Upper lobe of left lung (tissue), 6 donors: Measurements from ENCODE around the gene AK1. TPM values are rescaled to one million over a fixed set of nuclear protein-coding genes. Genes with fewer than 3 reads are reported as not detected.
A peak's percentile ranks its signal among the peaks of the same experiment; 100 is the strongest.

Experiments used
- ATAC-seq, 2 donors: fragments of 200-7000 bp; cut with Tn5 transposase; one replicate each; pipeline ENCODE4 v1.9.1; 2022; ENCODE audit warnings: mild to moderate bottlenecking in 2 of 2, moderate library complexity in 2 of 2; ENCODE audit not compliant: low FRiP score in 2 of 2
- DNase-seq, 2 donors: peaks; one replicate each; pipeline ENCODE4 v3.0.0-alpha.2; 2019 to 2020
- H3K27ac ChIP-seq, 4 donors: fragments of 200-600 bp; sonication (generic); one replicate each; pipeline ENCODE4 v1.5.1; 2016 to 2019
- H3K27me3 ChIP-seq, 4 donors: fragments of 200-600 bp; sonication (generic); one replicate each; pipeline ENCODE4 v1.5.1; 2017 to 2019
- H3K36me3 ChIP-seq, 4 donors: fragments of 200-600 bp; sonication (generic); one replicate each; pipeline ENCODE4 v1.5.1; 2016 to 2019
- H3K4me1 ChIP-seq, 4 donors: fragments of 200-600 bp; sonication (generic); one replicate each; pipeline ENCODE4 v1.5.1; 2018 to 2019
- H3K4me3 ChIP-seq, 4 donors: fragments of 200-600 bp; sonication (generic); one replicate each; pipeline ENCODE4 v1.5.1; 2017 to 2019; ENCODE audit warnings: mild to moderate bottlenecking in 2 of 4, moderate library complexity in 1 of 4
- H3K9me3 ChIP-seq, 4 donors: fragments of 200-600 bp; sonication (generic); one replicate each; pipeline ENCODE4 v1.5.1; 2018 to 2019
- EP300 ChIP-seq, 4 donors: sonication (generic); formaldehyde crosslinking; IDR thresholded peaks; one replicate each; pipeline ENCODE4 v1.5.1; 2017; ENCODE audit warnings: antibody characterized with exemption in 4 of 4, control low read depth in 2 of 4
- POLR2A ChIP-seq, 4 donors: fragments of 450-650 bp; IDR thresholded peaks; one replicate each; pipeline ENCODE4 v1.5.1; 2016 to 2017; ENCODE audit warnings: antibody characterized with exemption in 4 of 4, mild to moderate bottlenecking in 2 of 4
- POLR2AphosphoS5 ChIP-seq, 2 donors: sonication (generic); formaldehyde crosslinking; IDR thresholded peaks; one replicate each; pipeline ENCODE4 v1.5.1; 2017; ENCODE audit warnings: antibody characterized with exemption in 2 of 2
- WGBS, 2 donors: methylation state at CpG; one replicate each; pipeline ENCODE4 v1.1.5; 2017 to 2018; 5-methylcytosine and 5-hydroxymethylcytosine counted together
- total RNA-seq, 6 donors: library from RNA; depleted of rRNA in 4 of 6; stranded (reverse); fragments of >200 nt in 4 of 6; gene quantifications; one replicate each; pipeline versions ENCODE4 v1.1.0 to v1.2.1, GENCODE V29; 2016 to 2021
- TF ChIP-seq, protein P1 (sequence below), 6 experiments: fragments of 450-650 bp in 4 of 6; fragments of 200-600 bp in 2 of 6; sonication (generic) in 2 of 6; IDR thresholded peaks; one replicate each; pipeline ENCODE4 v1.5.1; 2016 to 2019; ENCODE audit warnings: antibody characterized with exemption in 6 of 6
- donor health status: DM: no; HTN: no; CAD: no; lungs with moderate emphysema.
- donor health status: DM: no; HTN: yes; CAD: no; lungs with severe emphysema.

The AK1 gene
- total RNA-seq, 6 donors from 2014 or later: 106 to 239 (median 161) TPM

DNA sequence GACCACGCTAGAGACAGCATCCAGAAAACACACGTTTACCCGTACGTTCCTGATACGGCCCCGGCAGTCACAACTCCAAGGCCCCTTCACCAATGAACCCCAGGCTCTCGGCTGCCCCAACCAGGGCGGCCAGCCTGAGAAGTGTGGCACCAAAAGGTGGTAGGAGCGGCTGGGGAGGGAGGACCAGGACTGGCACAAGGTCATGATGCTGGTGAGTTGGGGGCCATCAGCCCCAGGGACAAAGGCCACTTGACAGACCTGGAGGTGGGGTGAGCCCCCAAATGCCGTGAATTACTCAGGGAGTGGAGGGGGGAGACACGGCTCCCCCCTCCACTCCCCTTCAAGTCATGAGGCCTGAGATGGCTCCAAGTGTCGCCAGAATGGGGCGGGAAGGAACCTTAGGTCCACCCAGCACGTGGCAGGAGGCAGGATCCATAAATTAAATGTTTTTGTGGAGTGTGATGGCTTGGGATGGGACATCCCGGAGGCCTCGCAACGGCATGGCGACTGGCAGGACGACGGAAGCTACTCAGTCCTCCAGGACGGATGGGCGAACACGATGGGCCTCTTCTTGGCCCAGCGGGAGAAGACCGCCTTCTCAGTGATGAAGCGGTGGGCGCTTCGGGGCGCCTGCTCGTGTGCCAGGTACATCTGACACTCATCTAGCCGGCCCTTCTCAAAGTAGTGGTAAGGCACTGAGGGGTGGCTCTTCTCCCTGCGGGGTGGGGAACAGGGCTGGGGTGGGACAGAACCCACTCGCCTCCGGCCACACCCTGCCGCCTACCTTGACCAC, 30.6 kb upstream of the AK1 start:
- Histone ChIP-seq H3K27ac (peak overlapping the region in 2 of 4 donors; percentile 89 to 94), H3K9me3 (no peaks in the 10 kb centered on the region), H3K4me1 (peaks cover 62 to 74% (median 69%) of the 10 kb centered on the region in 4 donors), H3K27me3 (no peaks in the 10 kb centered on the region), H3K36me3 (peaks cover 6 to 41% (median 25%) of the 10 kb centered on the region in 4 donors), H3K4me3 (no peak overlapping the region)
- TF ChIP-seq POLR2AphosphoS5 (IDR thresholded peaks at IDR 0.05): no peak
- TF ChIP-seq POLR2A (IDR thresholded peaks at IDR 0.05): no peak
- no peak for TF ChIP-seq EP300 (IDR thresholded peaks at IDR 0.05)
- TF ChIP-seq, protein P1, sequence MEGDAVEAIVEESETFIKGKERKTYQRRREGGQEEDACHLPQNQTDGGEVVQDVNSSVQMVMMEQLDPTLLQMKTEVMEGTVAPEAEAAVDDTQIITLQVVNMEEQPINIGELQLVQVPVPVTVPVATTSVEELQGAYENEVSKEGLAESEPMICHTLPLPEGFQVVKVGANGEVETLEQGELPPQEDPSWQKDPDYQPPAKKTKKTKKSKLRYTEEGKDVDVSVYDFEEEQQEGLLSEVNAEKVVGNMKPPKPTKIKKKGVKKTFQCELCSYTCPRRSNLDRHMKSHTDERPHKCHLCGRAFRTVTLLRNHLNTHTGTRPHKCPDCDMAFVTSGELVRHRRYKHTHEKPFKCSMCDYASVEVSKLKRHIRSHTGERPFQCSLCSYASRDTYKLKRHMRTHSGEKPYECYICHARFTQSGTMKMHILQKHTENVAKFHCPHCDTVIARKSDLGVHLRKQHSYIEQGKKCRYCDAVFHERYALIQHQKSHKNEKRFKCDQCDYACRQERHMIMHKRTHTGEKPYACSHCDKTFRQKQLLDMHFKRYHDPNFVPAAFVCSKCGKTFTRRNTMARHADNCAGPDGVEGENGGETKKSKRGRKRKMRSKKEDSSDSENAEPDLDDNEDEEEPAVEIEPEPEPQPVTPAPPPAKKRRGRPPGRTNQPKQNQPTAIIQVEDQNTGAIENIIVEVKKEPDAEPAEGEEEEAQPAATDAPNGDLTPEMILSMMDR (IDR thresholded peaks at IDR 0.05): no peak
- WGBS, 2 donors: 80 to 87% methylated on average over 19 to 26 of the region's 35 CpGs
- no peak for ATAC-seq
- peak in 1 of 2 donors; percentile 67 for DNase-seq

DNA sequence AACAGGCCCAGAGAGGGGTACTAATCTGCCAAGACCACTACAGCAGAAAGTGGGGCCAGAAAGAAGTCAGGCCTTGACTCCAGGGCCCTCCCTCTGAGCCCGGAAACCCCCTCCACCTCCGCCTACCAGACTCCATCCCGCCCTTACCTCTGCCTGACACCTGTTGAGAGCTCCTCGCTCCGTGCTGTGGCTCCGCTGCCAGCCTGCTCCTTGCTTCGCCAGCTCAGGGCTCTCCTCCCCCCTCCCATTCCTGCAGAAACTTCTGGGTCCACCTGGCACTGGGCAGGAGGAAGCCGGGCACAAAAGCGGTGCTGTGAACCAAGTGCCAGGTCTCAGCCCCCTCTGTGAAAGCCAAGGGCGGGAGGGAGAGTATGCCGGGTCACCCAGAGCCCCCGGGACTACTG, 28.3 kb upstream of the AK1 start:
- Histone ChIP-seq H3K27me3 (no peaks in the 10 kb centered on the region), H3K36me3 (peaks cover 0 to 23% (median 14%) of the 10 kb centered on the region in 4 donors), H3K9me3 (no peaks in the 10 kb centered on the region), H3K27ac (peak overlapping the region; percentile 86 to 94 (median 88)), H3K4me3 (peak overlapping the region in 2 of 4 donors; percentile 23 to 31), H3K4me1 (peaks cover 71 to 77% (median 74%) of the 10 kb centered on the region in 4 donors)
- 49 to 60% methylated on average over 12 of the region's 12 CpGs for WGBS, 2 donors
- ATAC-seq: no peak
- peak in 1 of 2 donors; percentile 68 for DNase-seq
- TF ChIP-seq, protein P1 (IDR thresholded peaks at IDR 0.05): no peak
- TF ChIP-seq POLR2AphosphoS5 (IDR thresholded peaks at IDR 0.05) (peak in 1 of 2 donors; percentile 8), EP300 (IDR thresholded peaks at IDR 0.05) (no peak), POLR2A (IDR thresholded peaks at IDR 0.05) (peak in 1 of 4 donors; percentile 1)

DNA sequence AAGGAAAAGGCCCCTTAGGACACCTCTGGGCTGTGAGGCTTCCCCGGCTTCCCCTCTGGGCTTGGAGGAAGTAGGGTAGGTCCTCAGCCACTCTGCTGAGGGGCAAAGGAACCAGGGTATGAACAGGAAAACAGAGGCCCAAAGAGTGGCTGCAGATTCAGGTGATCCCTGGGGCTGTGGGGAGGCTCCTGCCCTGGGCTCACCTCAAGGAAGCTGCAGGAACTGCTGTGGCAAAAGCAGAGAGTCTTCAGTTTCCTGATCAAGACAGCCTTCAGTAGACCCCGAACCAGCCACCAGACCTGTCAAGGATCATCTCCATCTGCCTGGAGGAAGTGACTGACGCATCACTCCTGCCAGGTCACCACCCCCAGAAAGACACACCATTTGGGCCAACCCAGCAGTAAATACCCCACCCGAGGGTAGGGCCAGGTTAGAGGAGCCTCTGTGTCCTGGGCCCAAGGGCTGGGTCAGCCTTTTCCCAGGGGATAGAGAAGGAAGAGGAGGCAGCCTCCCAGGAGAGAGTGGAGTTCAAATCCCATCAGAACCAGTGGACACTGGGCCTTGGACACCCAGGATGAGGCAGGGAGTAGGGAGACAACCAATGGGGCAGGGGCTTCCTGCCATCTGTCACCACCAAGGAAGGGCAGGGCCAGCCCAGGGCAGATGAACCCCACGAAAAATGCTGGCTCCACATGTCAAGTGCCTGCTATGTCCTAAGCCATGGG, 27.7 kb upstream of the AK1 start:
- DNase-seq (peak in 1 of 2 donors; percentile 30), ATAC-seq (peak; percentile 1 to 20)
- Histone ChIP-seq H3K4me3 (peak overlapping the region in 2 of 4 donors; percentile 30 to 31), H3K9me3 (no peaks in the 10 kb centered on the region), H3K27ac (peak overlapping the region; percentile 86 to 94 (median 88)), H3K27me3 (no peaks in the 10 kb centered on the region), H3K36me3 (peaks cover 0 to 20% (median 13%) of the 10 kb centered on the region in 4 donors), H3K4me1 (peaks cover 70 to 77% (median 74%) of the 10 kb centered on the region in 4 donors)
- 19 to 23% methylated on average over 3 to 5 of the region's 5 CpGs for WGBS, 2 donors
- TF ChIP-seq, protein P1 (IDR thresholded peaks at IDR 0.05): no peak
- TF ChIP-seq POLR2A (IDR thresholded peaks at IDR 0.05): no peak
- TF ChIP-seq EP300 (IDR thresholded peaks at IDR 0.05): no peak
- peak in 1 of 2 donors; percentile 43 for TF ChIP-seq POLR2AphosphoS5 (IDR thresholded peaks at IDR 0.05)

DNA sequence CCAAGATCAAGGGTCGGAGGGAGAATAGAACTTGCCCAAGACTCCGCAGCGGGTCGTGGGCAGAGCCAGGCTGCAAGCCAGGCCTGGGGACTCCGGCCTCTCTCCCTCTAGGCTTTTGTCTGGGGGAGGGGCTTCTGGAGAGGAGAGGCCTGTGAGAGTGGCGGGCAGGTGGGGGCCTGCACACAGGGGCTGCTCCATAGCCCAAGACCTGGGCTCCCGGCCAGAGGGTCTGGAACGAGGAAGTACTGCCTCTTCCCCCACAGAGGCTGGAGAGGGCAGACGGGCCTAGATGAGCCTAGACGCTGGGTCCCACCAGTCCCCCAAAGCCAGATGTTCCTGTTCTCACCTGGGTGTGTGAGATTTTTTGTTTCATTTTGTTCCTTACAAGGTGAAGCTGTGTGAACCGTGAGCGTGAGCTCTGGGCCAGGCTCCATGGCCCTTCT, 27.1 kb upstream of the AK1 start:
- peak overlapping the region; percentile 86 to 94 (median 88) for H3K27ac ChIP-seq
- DNase-seq: peak; percentile 74 to 88
- H3K9me3 ChIP-seq: no peaks in the 10 kb centered on the region
- H3K36me3 ChIP-seq: peaks cover 0 to 14% (median 8%) of the 10 kb centered on the region in 4 donors
- H3K4me3 ChIP-seq: peak overlapping the region in 2 of 4 donors; percentile 30 to 31
- WGBS, 2 donors: 12 to 19% methylated on average over 8 to 12 of the region's 12 CpGs
- TF ChIP-seq POLR2A (IDR thresholded peaks at IDR 0.05): peak in 1 of 4 donors; percentile 29
- TF ChIP-seq POLR2AphosphoS5 (IDR thresholded peaks at IDR 0.05): no peak
- TF ChIP-seq, protein P1 (IDR thresholded peaks at IDR 0.05): peak in 1 of 6 experiments; percentile 10
- peaks cover 73 to 79% (median 77%) of the 10 kb centered on the region in 4 donors for H3K4me1 ChIP-seq
- peak; percentile 55 to 70 for ATAC-seq
- H3K27me3 ChIP-seq: no peaks in the 10 kb centered on the region
